HG03558 (cell line): ENCODE results near the gene S100A14.
A peak's percentile ranks its signal among the peaks of the same experiment; 100 is the strongest.

Experiments
- ATAC-seq: cut with Tn5 transposase; IDR thresholded peaks from one replicate; pipeline ENCODE4 v1.9.1; 2021; ENCODE audit warnings: moderate number of reproducible peaks; ENCODE audit not compliant: unreplicated experiment; ENCODE audit errors: extremely low read depth

The S100A14 gene

DNA sequence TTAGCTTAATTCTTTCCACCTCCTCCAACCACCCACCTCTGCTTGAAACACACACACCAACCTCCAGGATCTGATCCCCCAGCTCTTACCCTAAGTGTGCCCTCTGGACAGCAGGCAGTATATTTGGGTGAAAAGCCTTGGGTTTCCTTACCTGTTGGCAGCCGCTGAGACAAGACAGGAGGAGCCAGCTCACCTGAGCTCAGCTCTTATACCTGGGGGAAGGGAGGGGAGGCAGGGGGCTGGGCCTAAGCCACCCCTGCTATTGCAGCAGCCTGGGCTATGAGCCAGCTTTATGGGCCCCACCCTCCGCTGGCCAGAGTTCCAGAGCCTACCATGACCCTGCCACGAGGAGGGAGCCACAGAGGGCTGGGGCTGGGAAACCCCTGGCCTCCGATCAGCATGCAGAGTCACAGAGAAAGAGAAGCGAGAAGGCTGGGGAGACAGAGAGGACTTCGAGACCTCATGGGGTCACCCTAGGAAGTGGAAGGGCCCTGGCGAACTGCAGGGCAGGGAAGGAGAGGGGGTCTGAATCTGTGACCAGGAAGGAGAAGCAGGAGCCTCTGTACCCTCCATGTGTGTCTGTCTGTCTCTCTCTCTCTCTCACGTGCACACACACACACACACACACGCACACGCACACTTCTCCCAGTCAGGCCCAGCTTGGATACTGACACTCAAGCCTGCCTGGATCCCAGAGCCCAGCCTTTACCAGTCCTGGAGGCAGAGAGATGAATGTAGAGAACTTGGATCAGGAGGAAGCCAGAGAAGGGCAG is at the start of gene S100A14:
TSS of gene S100A14 (minus strand) at position 182 of the 773 bp plus-strand sequence. CDS start 467 bp downstream, outside the sequence.
- ATAC-seq = no peak

DNA sequence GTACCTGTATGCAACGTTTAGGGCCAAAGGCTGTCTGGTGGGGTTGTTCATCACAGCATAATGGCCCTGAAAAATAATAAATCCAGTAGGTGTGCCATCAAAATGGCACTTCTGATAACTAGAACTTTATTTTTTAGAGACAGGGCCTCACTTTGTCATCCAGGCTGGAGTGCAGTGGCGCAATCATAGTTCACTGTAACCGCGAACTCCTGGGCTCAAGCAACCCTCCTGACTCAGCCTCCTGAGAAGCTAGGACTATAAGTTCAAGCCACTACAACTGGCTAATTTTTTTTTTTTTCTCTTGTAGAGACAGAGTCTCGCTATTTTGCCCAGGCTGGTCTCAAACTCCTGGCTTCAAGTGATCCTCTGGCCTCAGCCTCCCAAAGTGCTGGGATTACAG is 47.1 kb upstream of the S100A14 start:
- no peak for ATAC-seq

DNA sequence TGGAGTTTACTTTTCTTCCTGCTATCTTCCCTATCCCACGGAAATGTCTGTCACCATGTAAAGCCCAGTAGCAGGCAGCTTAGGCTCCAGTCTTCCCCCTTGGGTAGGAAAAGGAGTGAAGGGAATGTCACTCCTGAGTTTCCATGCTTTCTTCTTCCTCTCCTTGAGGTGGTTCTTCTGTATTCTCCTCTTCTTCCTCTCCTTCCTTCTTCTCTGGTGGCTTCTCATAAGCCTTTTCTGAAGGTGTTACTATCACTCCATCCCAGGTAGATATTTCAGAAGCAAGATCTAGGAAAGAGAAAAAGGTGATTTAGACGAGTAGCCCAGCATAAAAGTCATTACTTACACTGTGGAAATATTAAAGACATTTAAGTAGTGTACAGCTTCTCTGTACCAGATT is 46.1 kb upstream of the S100A14 start:
- ATAC-seq = no peak

GRCh38 chr1:153661111-153661708 is 45.1 kb upstream of the S100A14 start:
- ATAC-seq = no peak

- no peak for ATAC-seq
Measured at GRCh38 chr1:153659656-153660055, 43.5 kb upstream of the S100A14 start.

- ATAC-seq = no peak
Measured at GRCh38 chr1:153659175-153659534, 43.0 kb upstream of the S100A14 start.

DNA sequence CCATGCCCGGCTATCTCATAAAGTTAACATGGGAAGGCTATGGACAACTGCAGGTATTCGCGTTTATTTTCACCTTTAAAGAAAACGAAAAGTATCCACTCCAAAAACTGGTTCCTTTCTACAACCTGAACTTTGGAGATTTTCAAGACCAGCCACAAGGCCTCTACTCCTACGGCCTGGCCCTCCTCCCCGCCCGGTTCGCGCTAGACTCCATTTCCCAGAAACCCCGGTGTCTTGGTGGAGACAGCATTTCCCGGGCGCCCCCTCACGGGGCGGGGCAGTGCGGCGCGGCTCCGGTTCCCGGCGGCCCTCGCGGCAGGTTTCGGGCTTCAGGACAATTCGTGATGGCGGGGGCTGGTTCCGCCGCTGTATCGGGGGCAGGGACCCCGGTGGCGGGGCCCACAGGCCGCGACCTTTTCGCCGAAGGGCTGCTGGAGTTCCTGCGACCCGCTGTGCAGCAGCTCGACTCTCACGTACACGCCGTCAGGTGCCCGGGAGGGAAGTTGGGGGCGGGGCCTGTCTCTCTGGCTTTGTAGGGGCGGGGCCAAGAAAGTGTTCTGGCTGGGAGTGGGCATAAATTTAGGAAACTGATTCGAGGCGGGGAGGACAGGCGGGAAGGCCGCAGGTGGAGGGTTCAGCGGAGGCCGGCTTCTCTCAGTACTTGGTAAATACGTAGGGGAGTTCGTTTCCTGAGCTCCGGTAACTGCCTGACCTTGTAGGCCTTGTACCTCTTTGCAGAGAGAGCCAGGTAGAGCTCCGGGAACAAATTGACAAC is 42.5 kb upstream of the S100A14 start, which contains the start of gene SNAPIN:
TSS of gene SNAPIN (plus strand) at position 304 of the 775 bp plus-strand sequence. CDS start at position 345, 41 bp downstream.
- ATAC-seq = peak; percentile 59

GRCh38 chr1:153655333-153655732 is 39.2 kb upstream of the S100A14 start:
- ATAC-seq = no peak

- no peak for ATAC-seq
Measured at GRCh38 chr1:153652805-153653500, 36.8 kb upstream of the S100A14 start.

DNA sequence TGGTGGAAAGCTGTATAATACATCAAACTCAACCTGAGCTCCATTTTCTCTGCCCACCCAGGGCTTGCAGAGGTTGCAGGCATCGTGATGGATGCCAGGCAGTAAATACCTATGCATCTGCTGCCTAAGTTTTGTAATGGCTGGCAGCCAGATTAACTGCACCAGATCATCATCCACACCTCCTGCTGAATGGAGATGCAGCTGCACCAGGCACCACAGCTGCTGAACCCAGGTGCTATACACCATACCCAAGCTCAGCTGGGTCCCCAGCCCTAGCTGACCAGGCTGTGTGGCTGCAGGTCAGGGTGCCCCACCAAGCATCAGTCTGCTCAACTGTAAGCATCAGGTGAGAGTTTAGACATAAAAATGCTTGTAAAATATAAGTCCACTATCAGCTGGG is 35.6 kb upstream of the S100A14 start:
- ATAC-seq = no peak

GRCh38 chr1:153649863-153650235 is 33.7 kb upstream of the S100A14 start:
- ATAC-seq = no peak

DNA sequence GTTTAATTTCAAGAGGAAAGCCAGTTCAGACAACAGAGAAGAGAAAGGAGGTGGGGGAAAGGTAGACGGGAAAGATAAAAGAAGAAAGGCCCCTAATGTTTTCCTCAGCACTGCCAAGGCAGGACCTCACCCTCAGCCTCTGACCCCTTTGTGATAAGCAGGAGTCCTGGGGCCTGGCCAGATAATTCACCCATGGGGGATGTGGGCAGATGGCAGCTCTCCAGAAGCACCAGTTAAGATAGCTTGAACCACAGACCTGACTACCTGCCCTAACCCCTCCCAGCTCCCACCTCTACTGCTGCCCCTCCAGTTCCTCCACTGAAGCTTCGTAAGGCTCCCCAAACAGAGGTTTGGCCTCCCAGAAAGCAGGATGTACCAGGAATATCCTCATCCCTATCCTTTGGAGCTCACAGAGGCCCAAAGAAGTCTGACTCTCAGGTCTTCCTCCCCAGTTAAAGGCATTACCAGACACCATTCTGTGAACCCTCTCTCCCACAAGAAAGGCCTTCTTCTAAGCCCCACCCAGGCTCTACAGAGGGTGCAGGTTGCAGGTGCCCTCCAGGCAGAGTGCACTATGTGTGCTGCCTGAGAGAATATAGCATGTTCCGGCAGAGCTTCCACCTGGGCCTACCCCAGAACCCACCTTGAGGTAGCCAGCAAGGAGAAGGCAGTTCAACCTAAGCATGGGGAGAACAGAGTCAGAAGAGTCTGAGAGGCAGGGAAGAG is 33.2 kb upstream of the S100A14 start:
- ATAC-seq = no peak

DNA sequence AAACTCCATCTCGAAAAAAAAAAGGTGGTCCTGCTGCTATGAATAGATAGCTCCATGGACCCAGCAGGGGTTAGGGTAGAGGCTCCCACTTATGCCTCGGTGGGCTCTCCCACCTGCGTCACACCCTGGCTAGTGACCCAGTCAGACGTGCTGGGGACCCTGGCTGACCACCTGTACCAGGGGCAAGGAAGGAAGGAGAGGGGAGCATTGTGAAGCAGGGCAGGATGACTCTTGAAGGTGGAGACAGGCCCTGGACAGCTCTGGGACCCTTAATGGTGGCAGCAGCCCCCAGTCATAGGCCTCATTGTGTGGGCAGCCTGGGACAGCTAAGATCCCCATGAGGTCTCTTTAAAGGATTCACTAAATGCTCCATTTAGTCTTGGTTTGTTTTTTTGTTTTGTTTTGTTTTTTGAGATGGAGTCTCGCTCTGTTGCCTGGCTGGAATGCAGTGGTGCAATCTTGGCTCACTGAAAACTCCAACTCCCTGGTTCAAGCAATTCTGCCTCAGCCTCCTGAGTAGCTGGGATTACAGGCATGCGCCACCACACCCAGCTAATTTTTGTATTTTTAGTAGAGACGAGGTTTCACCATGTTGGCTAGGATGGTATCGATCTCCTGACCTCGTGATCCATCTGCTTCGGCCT is 32.0 kb upstream of the S100A14 start:
- no peak for ATAC-seq

GRCh38 chr1:153647346-153647714 is 31.2 kb upstream of the S100A14 start:
- ATAC-seq = no peak

- no peak for ATAC-seq
Measured at GRCh38 chr1:153646672-153647345, 30.7 kb upstream of the S100A14 start.

- no peak for ATAC-seq
Measured at GRCh38 chr1:153643816-153644215, 27.7 kb upstream of the S100A14 start.

- ATAC-seq = no peak
Measured at GRCh38 chr1:153643100-153643499, 27.0 kb upstream of the S100A14 start.

DNA sequence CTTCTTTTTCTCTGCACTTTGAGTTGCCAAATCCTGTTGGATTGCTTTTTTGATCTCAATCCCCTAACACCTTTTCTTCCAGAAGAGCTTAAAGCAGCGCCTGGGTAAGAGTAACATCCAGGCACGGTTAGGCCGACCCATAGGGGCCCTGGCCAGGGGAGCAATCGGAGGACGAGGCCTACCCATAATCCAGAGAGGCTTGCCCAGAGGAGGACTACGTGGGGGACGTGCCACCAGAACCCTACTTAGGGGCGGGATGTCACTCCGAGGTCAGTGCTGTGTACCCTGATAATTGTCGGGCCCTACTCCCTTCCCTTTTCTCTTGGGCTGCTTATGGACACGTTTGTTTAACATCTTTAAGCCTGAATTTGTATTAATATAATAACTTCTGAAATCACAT is 26.0 kb upstream of the S100A14 start:
- ATAC-seq = no peak

DNA sequence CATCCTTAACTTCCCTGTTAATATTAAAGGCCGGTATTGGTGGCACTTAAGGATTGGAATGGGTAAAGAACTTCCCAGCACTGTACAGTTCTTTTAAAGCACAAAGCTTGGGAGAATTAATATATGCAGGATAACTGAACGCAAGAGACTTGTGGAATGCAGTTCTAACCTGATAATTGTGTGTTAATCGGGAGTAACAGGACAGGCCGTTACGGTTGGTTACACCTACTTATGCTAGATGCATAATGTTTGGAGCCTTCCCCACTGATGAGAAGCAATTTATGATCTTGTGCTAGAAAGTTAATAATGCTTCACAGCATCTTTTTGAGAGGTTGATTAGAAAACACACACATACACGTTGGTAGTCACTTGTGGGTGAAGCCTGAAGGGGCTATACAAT is 24.7 kb upstream of the S100A14 start:
- no peak for ATAC-seq
